CD14-positive monocyte (primary cell): Measurements from ENCODE around the gene IFFO2. TPM values are rescaled to one million over a fixed set of nuclear protein-coding genes. Genes with fewer than 3 reads are reported as not detected.

Experiments used
- DNase-seq, 3 donors: peaks; one replicate each; pipeline ENCODE4 v3.0.0-alpha.2; 2011 to 2022
- H2AFZ ChIP-seq: 2 replicates; pipeline ENCODE4 v1.6.0; 2012; ENCODE audit warnings: mild to moderate bottlenecking, low read depth, low read length, inconsistent platforms; ENCODE audit not compliant: insufficient read depth, poor library complexity, severe bottlenecking
- H3K27ac ChIP-seq, 2 donors: 1 replicate in 1 of 2; 2 replicates in 1 of 2; pipeline ENCODE4 v1.5.1; 2012 to 2013; ENCODE audit warnings: low read length in 2 of 2, control low read depth in 1 of 2, inconsistent platforms in 1 of 2, low read depth in 1 of 2, mild to moderate bottlenecking in 1 of 2
- H3K27me3 ChIP-seq, 2 donors: one replicate each; pipeline versions ENCODE4 v1.6.0 to v1.6.1; 2011 to 2013; ENCODE audit warnings: low read length in 2 of 2; ENCODE audit not compliant: control insufficient read depth in 2 of 2, insufficient read depth in 2 of 2
- H3K36me3 ChIP-seq, 2 donors: replicated peaks in 1 of 2; 1 replicate in 1 of 2; 2 replicates in 1 of 2; pipeline versions ENCODE4 v1.5.1 to v1.6.1; 2012 to 2013; ENCODE audit warnings: low read length in 2 of 2, control low read depth in 1 of 2, inconsistent platforms in 1 of 2, mild to moderate bottlenecking in 1 of 2; ENCODE audit not compliant: insufficient read depth in 2 of 2, control insufficient read depth in 1 of 2
- H3K4me1 ChIP-seq, 2 donors: 1 replicate in 1 of 2; 2 replicates in 1 of 2; pipeline versions ENCODE4 v1.5.1 to v1.6.1; 2012 to 2013; ENCODE audit warnings: low read length in 2 of 2, control low read depth in 1 of 2, inconsistent platforms in 1 of 2, mild to moderate bottlenecking in 1 of 2, moderate library complexity in 1 of 2; ENCODE audit not compliant: insufficient read depth in 2 of 2, control insufficient read depth in 1 of 2
- H3K4me2 ChIP-seq: replicated peaks from 2 replicates; pipeline ENCODE3; 2012; ENCODE audit warnings: low read length, moderate library complexity, mild to moderate bottlenecking; ENCODE audit not compliant: poor library complexity, severe bottlenecking; ENCODE audit errors: extremely low read depth
- H3K4me3 ChIP-seq, 3 experiments: fragments of 200-600 bp in 1 of 3; sonication (generic) in 1 of 3; replicated peaks in 1 of 3; 1 replicate in 2 of 3; 2 replicates in 1 of 3; pipeline ENCODE4 v1.5.1; 2011 to 2013; ENCODE audit warnings: low read length in 3 of 3, mild to moderate bottlenecking in 3 of 3, control low read depth in 2 of 3, low read depth in 2 of 3, inconsistent platforms in 1 of 3, moderate library complexity in 1 of 3
- H3K79me2 ChIP-seq: 2 replicates; pipeline ENCODE4 v1.6.0; 2012; ENCODE audit warnings: mild to moderate bottlenecking, control low read depth, inconsistent platforms, low read length, moderate library complexity; ENCODE audit not compliant: insufficient read depth
- H3K9ac ChIP-seq: 2 replicates; pipeline ENCODE4 v1.6.0; 2017; ENCODE audit warnings: low read length, mild to moderate bottlenecking; ENCODE audit not compliant: insufficient read depth, poor library complexity, severe bottlenecking
- H3K9me3 ChIP-seq, 2 donors: replicated peaks in 1 of 2; 1 replicate in 1 of 2; 2 replicates in 1 of 2; pipeline versions ENCODE4 v1.5.1 to v1.6.1; 2012 to 2013; ENCODE audit warnings: low read length in 2 of 2, control low read depth in 1 of 2; ENCODE audit not compliant: control insufficient read depth in 1 of 2, insufficient read depth in 1 of 2
- H4K20me1 ChIP-seq: 2 replicates; pipeline ENCODE4 v1.6.0; 2012; ENCODE audit warnings: mild to moderate bottlenecking, low read length, control low read depth, moderate library complexity; ENCODE audit not compliant: insufficient read depth
- H3K27ac Mint-ChIP-seq, 7 donors: one replicate each; pipeline ENCODE4 v1.8.0; 2020; ENCODE audit warnings: mild to moderate bottlenecking in 7 of 7, mixed read lengths in 7 of 7, moderate library complexity in 6 of 7, inconsistent platforms in 2 of 7
- H3K27me3 Mint-ChIP-seq, 3 donors: one replicate each; pipeline ENCODE4 v1.8.0; 2021 to 2022; ENCODE audit warnings: low read depth in 3 of 3, mild to moderate bottlenecking in 3 of 3, mixed read lengths in 3 of 3, moderate library complexity in 3 of 3, inconsistent platforms in 1 of 3
- H3K36me3 Mint-ChIP-seq, 2 donors: one replicate each; pipeline ENCODE4 v1.8.0; 2020; ENCODE audit warnings: mixed read lengths in 2 of 2, inconsistent platforms in 1 of 2, mild to moderate bottlenecking in 1 of 2
- H3K4me1 Mint-ChIP-seq: one replicate; pipeline ENCODE4 v1.8.0; 2020; ENCODE audit warnings: mild to moderate bottlenecking, mixed read lengths
- H3K4me3 Mint-ChIP-seq, 2 donors: one replicate each; pipeline ENCODE4 v1.8.0; 2020; ENCODE audit warnings: mild to moderate bottlenecking in 2 of 2, mixed read lengths in 2 of 2, moderate library complexity in 1 of 2
- H3K9me3 Mint-ChIP-seq, 7 donors: one replicate each; pipeline ENCODE4 v1.8.0; 2020 to 2022; ENCODE audit warnings: mixed read lengths in 7 of 7, mild to moderate bottlenecking in 6 of 7, moderate library complexity in 6 of 7, inconsistent platforms in 2 of 7
- CTCF ChIP-seq: fragments of 200-600 bp; IDR thresholded peaks from one replicate; pipeline ENCODE4 v1.8.0; 2022; ENCODE audit warnings: antibody characterized with exemption, mild to moderate bottlenecking
- WGBS: methylation state at CpG from one replicate; pipeline ENCODE4 v1.1.5; 2013; ENCODE audit warnings: missing lambda C conversion rate; ENCODE audit not compliant: insufficient coverage; 5-methylcytosine and 5-hydroxymethylcytosine counted together
- intact Hi-C, 2 donors: fragments of 100-400 bp; cut with micrococcal nuclease; formaldehyde crosslinking; loops; one replicate each; pipeline versions ENCODE4 v1.15.0 to v1.15.1; 2023
- polyA plus RNA-seq, 3 donors: library from polyadenylated mRNA; depleted of rRNA in 1 of 3; unstranded in 2 of 3; stranded (reverse) in 1 of 3; fragments of 300-500 nt in 2 of 3; fragments of >200 nt in 1 of 3; fragmentation: Illumina TruSeq in 2 of 3; gene quantifications; 1 replicate in 2 of 3; 2 replicates in 1 of 3; pipeline ENCODE4 v1.2.3, GENCODE V29; 2012 to 2021

The IFFO2 gene
- polyA plus RNA-seq, 3 donors, result 0.78 to 17.5 (median 0.94) TPM

- 100% methylated on average over 1 of the region's 4 CpGs for WGBS
- H3K36me3 Mint-ChIP-seq, result peaks cover 4 to 5% of the 10 kb centered on the region in 2 donors
- H3K27ac ChIP-seq, result peak overlapping the region in 1 of 2 donors; percentile 15
- H3K9me3 Mint-ChIP-seq, result no peaks in the 10 kb centered on the region
- no peak overlapping the region for H3K4me3 Mint-ChIP-seq
- peaks cover 40% of the 10 kb centered on the region for H3K4me1 Mint-ChIP-seq
- intact Hi-C loops, result no loop called here
- peaks cover 16 to 25% of the 10 kb centered on the region in 2 donors for H3K4me1 ChIP-seq
- peaks cover 2 to 6% (median 4%) of the 10 kb centered on the region in 3 donors for H3K27me3 Mint-ChIP-seq
- H3K27me3 ChIP-seq, result no peaks in the 10 kb centered on the region
- H2AFZ ChIP-seq, result no peak overlapping the region
- peak overlapping the region in 3 of 7 donors; percentile 37 to 54 (median 41) for H3K27ac Mint-ChIP-seq
- H3K4me3 ChIP-seq, result no peak overlapping the region
- H3K9ac ChIP-seq, result no peak overlapping the region
- H3K9me3 ChIP-seq, result no peaks in the 10 kb centered on the region
- no peak for TF ChIP-seq CTCF
- H4K20me1 ChIP-seq, result peaks cover 92% of the 10 kb centered on the region
- peaks cover 27% of the 10 kb centered on the region for H3K79me2 ChIP-seq
- DNase-seq, result no peak
- H3K36me3 ChIP-seq, result no peaks in the 10 kb centered on the region
- H3K4me2 ChIP-seq, result no peak overlapping the region
Observed at GRCh38 chr1:18942340-18942739, 14.1 kb downstream of the IFFO2 start.

- H3K36me3 Mint-ChIP-seq, result peaks cover 4 to 5% of the 10 kb centered on the region in 2 donors
- peaks cover 2 to 6% (median 4%) of the 10 kb centered on the region in 3 donors for H3K27me3 Mint-ChIP-seq
- no peak overlapping the region for H3K4me3 Mint-ChIP-seq
- Histone ChIP-seq H4K20me1 (peaks cover 94% of the 10 kb centered on the region), H3K27me3 (no peaks in the 10 kb centered on the region), H3K4me2 (no peak overlapping the region), H2AFZ (no peak overlapping the region), H3K4me1 (peaks cover 10 to 17% of the 10 kb centered on the region in 2 donors), H3K9ac (no peak overlapping the region), H3K9me3 (no peaks in the 10 kb centered on the region), H3K79me2 (peaks cover 20% of the 10 kb centered on the region), H3K27ac (peak overlapping the region in 1 of 2 donors; percentile 15), H3K4me3 (no peak overlapping the region), H3K36me3 (no peaks in the 10 kb centered on the region)
- no peak for DNase-seq
- H3K4me1 Mint-ChIP-seq, result peaks cover 34% of the 10 kb centered on the region
- H3K9me3 Mint-ChIP-seq, result no peaks in the 10 kb centered on the region
- peak overlapping the region in 2 of 7 donors; percentile 30 to 46 for H3K27ac Mint-ChIP-seq
- intact Hi-C loops, result no loop called here
- no peak for TF ChIP-seq CTCF
- WGBS, result 71% methylated on average over 11 of the region's 18 CpGs
Observed at GRCh38 chr1:18941221-18942141, 15.0 kb downstream of the IFFO2 start.
